Muscle layer of colon (tissue), 2 donors: ENCODE data around the gene SLC9A7.

Source experiments
- H3K27ac ChIP-seq: one replicate; pipeline ENCODE4 v1.7.0; 2013; ENCODE audit warnings: low read depth, mild to moderate bottlenecking, low read length, moderate library complexity
- H3K27me3 ChIP-seq, 2 donors: one replicate each; pipeline ENCODE4 v1.7.0; 2013; ENCODE audit warnings: low read length in 2 of 2, mild to moderate bottlenecking in 2 of 2; ENCODE audit not compliant: insufficient read depth in 2 of 2, control insufficient read depth in 1 of 2
- H3K36me3 ChIP-seq: one replicate; pipeline ENCODE4 v1.7.0; 2013; ENCODE audit warnings: mild to moderate bottlenecking, low read length; ENCODE audit not compliant: insufficient read depth
- H3K4me1 ChIP-seq: one replicate; pipeline ENCODE4 v1.7.0; 2013; ENCODE audit warnings: mild to moderate bottlenecking, low read length; ENCODE audit not compliant: insufficient read depth
- H3K4me3 ChIP-seq, 2 donors: one replicate each; pipeline ENCODE4 v1.7.0; 2013; ENCODE audit warnings: low read length in 2 of 2, low read depth in 1 of 2, mild to moderate bottlenecking in 1 of 2, moderate library complexity in 1 of 2
- H3K9ac ChIP-seq: one replicate; pipeline ENCODE4 v1.7.0; 2013; ENCODE audit warnings: low read length
- H3K9me3 ChIP-seq: one replicate; pipeline ENCODE4 v1.7.0; 2013; ENCODE audit warnings: mild to moderate bottlenecking, low read length
- donor health status: abdominal sarcoma.
- donor health status: Adenocarcinoma of cecum.

Gene SLC9A7

GRCh38 chrX:46576458-46576857 lies 182.5 kb downstream of the SLC9A7 start:
- no peaks in the 10 kb centered on the region for H3K9me3 ChIP-seq
- H3K27ac ChIP-seq = no peak overlapping the region
- no peak overlapping the region for H3K9ac ChIP-seq
- H3K4me3 ChIP-seq = no peak overlapping the region
- no peaks in the 10 kb centered on the region for H3K4me1 ChIP-seq
- peaks cover 0 to 19% of the 10 kb centered on the region in 2 donors for H3K27me3 ChIP-seq
- H3K36me3 ChIP-seq = no peaks in the 10 kb centered on the region

GRCh38 chrX:46575991-46576392 lies 182.9 kb downstream of the SLC9A7 start:
- no peaks in the 10 kb centered on the region for H3K4me1 ChIP-seq
- H3K27ac ChIP-seq = no peak overlapping the region
- H3K4me3 ChIP-seq = peak overlapping the region in 1 of 2 donors; percentile 45
- H3K9ac ChIP-seq = no peak overlapping the region
- H3K36me3 ChIP-seq = no peaks in the 10 kb centered on the region
- H3K9me3 ChIP-seq = no peaks in the 10 kb centered on the region
- peaks cover 0 to 19% of the 10 kb centered on the region in 2 donors for H3K27me3 ChIP-seq

GRCh38 chrX:46575586-46575985 lies 183.3 kb downstream of the SLC9A7 start:
- no peaks in the 10 kb centered on the region for H3K4me1 ChIP-seq
- H3K4me3 ChIP-seq = peak overlapping the region in 1 of 2 donors; percentile 45
- no peak overlapping the region for H3K9ac ChIP-seq

GRCh38 chrX:46574774-46575381 lies 184.0 kb downstream of the SLC9A7 start:
- Histone ChIP-seq H3K36me3 (no peaks in the 10 kb centered on the region), H3K9me3 (no peaks in the 10 kb centered on the region), H3K27ac (no peak overlapping the region), H3K27me3 (peaks cover 0 to 19% of the 10 kb centered on the region in 2 donors), H3K9ac (no peak overlapping the region), H3K4me1 (no peaks in the 10 kb centered on the region), H3K4me3 (peak overlapping the region; percentile 45 to 47)

More at GRCh38 chrX:46575586-46575985, 183.3 kb downstream of the SLC9A7 start:
- H3K27ac ChIP-seq = no peak overlapping the region
- H3K27me3 ChIP-seq = peaks cover 0 to 19% of the 10 kb centered on the region in 2 donors
- no peaks in the 10 kb centered on the region for H3K9me3 ChIP-seq
- no peaks in the 10 kb centered on the region for H3K36me3 ChIP-seq

- Histone ChIP-seq H3K36me3 (no peaks in the 10 kb centered on the region), H3K4me3 (peak overlapping the region; percentile 45 to 47), H3K4me1 (no peaks in the 10 kb centered on the region), H3K9ac (no peak overlapping the region), H3K27me3 (peaks cover 0 to 19% of the 10 kb centered on the region in 2 donors), H3K27ac (no peak overlapping the region), H3K9me3 (no peaks in the 10 kb centered on the region)
Observed at GRCh38 chrX:46573892-46574773, 184.8 kb downstream of the SLC9A7 start.

GRCh38 chrX:46573331-46573891 lies 185.5 kb downstream of the SLC9A7 start, which contains the start of gene CHST7:
Gene CHST7 (plus strand): TSS chrX:46573765. CDS start chrX:46573932, 167 bp downstream.
- H3K36me3 ChIP-seq = no peaks in the 10 kb centered on the region
- H3K27me3 ChIP-seq = peaks cover 0 to 19% of the 10 kb centered on the region in 2 donors
- H3K9me3 ChIP-seq = no peaks in the 10 kb centered on the region
- no peaks in the 10 kb centered on the region for H3K4me1 ChIP-seq
- H3K27ac ChIP-seq = no peak within 1 kb of the TSS
- H3K4me3 ChIP-seq = peak within 1 kb of the TSS; percentile 45 to 47
- H3K9ac ChIP-seq = no peak within 1 kb of the TSS

- Histone ChIP-seq H3K27me3 (peaks cover 0 to 15% of the 10 kb centered on the region in 2 donors), H3K36me3 (no peaks in the 10 kb centered on the region), H3K9ac (no peak overlapping the region), H3K4me3 (no peak overlapping the region), H3K9me3 (no peaks in the 10 kb centered on the region), H3K4me1 (no peaks in the 10 kb centered on the region), H3K27ac (no peak overlapping the region)
Observed at GRCh38 chrX:46572340-46572936, 186.5 kb downstream of the SLC9A7 start.

- Histone ChIP-seq H3K4me1 (no peaks in the 10 kb centered on the region), H3K9me3 (no peaks in the 10 kb centered on the region), H3K4me3 (no peak overlapping the region), H3K36me3 (no peaks in the 10 kb centered on the region), H3K27ac (no peak overlapping the region), H3K9ac (no peak overlapping the region), H3K27me3 (peaks cover 0 to 15% of the 10 kb centered on the region in 2 donors)
Observed at GRCh38 chrX:46571423-46572339, 187.2 kb downstream of the SLC9A7 start.

- Histone ChIP-seq H3K27me3 (peaks cover 0 to 6% of the 10 kb centered on the region in 2 donors), H3K4me1 (no peaks in the 10 kb centered on the region), H3K9me3 (no peaks in the 10 kb centered on the region), H3K4me3 (no peak overlapping the region), H3K9ac (no peak overlapping the region), H3K27ac (no peak overlapping the region), H3K36me3 (no peaks in the 10 kb centered on the region)
Observed at GRCh38 chrX:46569621-46570020, 189.3 kb downstream of the SLC9A7 start.

GRCh38 chrX:46567388-46567787 lies 191.5 kb downstream of the SLC9A7 start:
- Histone ChIP-seq H3K27ac (no peak overlapping the region), H3K4me3 (no peak overlapping the region), H3K9ac (no peak overlapping the region), H3K4me1 (no peaks in the 10 kb centered on the region), H3K36me3 (no peaks in the 10 kb centered on the region), H3K27me3 (no peaks in the 10 kb centered on the region), H3K9me3 (no peaks in the 10 kb centered on the region)
